CD4-positive, alpha-beta T cell treated with Interleukin-4 for 1 hour (primary cell): ENCODE results near the gene CPSF3.
"Not testable (repeated sequence)": the region's sequence is repeated elsewhere in the genome, so short reads cannot be mapped to it uniquely, and the experiment has no call there.

Experiments
- DNase-seq, 2 donors: peaks; one replicate each; pipeline ENCODE4 v3.0.0-alpha.2; 2020 to 2022

The CPSF3 gene

GRCh38 chr2:9397201-9397600, 26.3 kb upstream of the CPSF3 start:
- DNase-seq: no peak

GRCh38 chr2:9398251-9398650, 25.2 kb upstream of the CPSF3 start:
- DNase-seq: not testable (repeated sequence)

- DNase-seq: no peak
Observed at GRCh38 chr2:9398881-9399780, 24.3 kb upstream of the CPSF3 start.

GRCh38 chr2:9400268-9401058, 23.0 kb upstream of the CPSF3 start:
- no peak for DNase-seq

GRCh38 chr2:9401059-9401547, 22.4 kb upstream of the CPSF3 start:
- DNase-seq: no peak

- no peak for DNase-seq
Observed at GRCh38 chr2:9401646-9402371, 21.6 kb upstream of the CPSF3 start.

- DNase-seq: no peak
Observed at GRCh38 chr2:9403924-9404323, 19.5 kb upstream of the CPSF3 start.

GRCh38 chr2:9404451-9404850, 19.0 kb upstream of the CPSF3 start:
- no peak for DNase-seq

- DNase-seq: no peak
Observed at GRCh38 chr2:9405636-9406035, 17.8 kb upstream of the CPSF3 start.

- no peak for DNase-seq
Observed at GRCh38 chr2:9406529-9407362, 16.7 kb upstream of the CPSF3 start.

GRCh38 chr2:9407363-9407811, 16.1 kb upstream of the CPSF3 start:
- no peak for DNase-seq

GRCh38 chr2:9408641-9409151, 14.8 kb upstream of the CPSF3 start:
- DNase-seq: no peak

- no peak for DNase-seq
Observed at GRCh38 chr2:9410108-9410507, 13.3 kb upstream of the CPSF3 start.

- no peak for DNase-seq
Observed at GRCh38 chr2:9412781-9413180, 10.7 kb upstream of the CPSF3 start.

- no peak for DNase-seq
Observed at GRCh38 chr2:9415516-9416169, 7.8 kb upstream of the CPSF3 start.

- DNase-seq: no peak
Observed at GRCh38 chr2:9416267-9416961, 7.0 kb upstream of the CPSF3 start.

- DNase-seq: no peak
Observed at GRCh38 chr2:9416962-9417316, 6.5 kb upstream of the CPSF3 start.

- DNase-seq: no peak
Observed at GRCh38 chr2:9417725-9418124, 5.7 kb upstream of the CPSF3 start.

- no peak for DNase-seq
Observed at GRCh38 chr2:9418746-9419145, 4.7 kb upstream of the CPSF3 start.

GRCh38 chr2:9419541-9419940, 3.9 kb upstream of the CPSF3 start:
- no peak for DNase-seq

GRCh38 chr2:9420495-9420894, 3.0 kb upstream of the CPSF3 start:
- DNase-seq: no peak
